Measurements from ENCODE around the gene MT2A. TPM values are rescaled to one million over a fixed set of nuclear protein-coding genes. Genes with fewer than 3 reads are reported as not detected.
"Not testable (repeated sequence)": the region's sequence is repeated elsewhere in the genome, so short reads cannot be mapped to it uniquely, and the experiment has no call there.

The MT2A gene
- total RNA-seq, 4 donors from 2014 or later: 301 to 1,668 (median 935) TPM

- no peak for TF ChIP-seq CTCF (IDR thresholded peaks at IDR 0.05)
- DNase-seq (ENCODE audit: low spot score) (no peak), ATAC-seq (ENCODE audit: low FRiP score) (no peak)
These were observed 36.9 kb upstream of the MT2A start for GRCh38 chr16:56571525-56571924.

GRCh38 chr16:56574625-56575024, 33.8 kb upstream of the MT2A start:
- DNase-seq (ENCODE audit: low spot score) (no peak), ATAC-seq (ENCODE audit: low FRiP score) (no peak)
- no peak for TF ChIP-seq CTCF (IDR thresholded peaks at IDR 0.05)

- DNase-seq (ENCODE audit: low spot score) (peak; percentile 53), ATAC-seq (ENCODE audit: low FRiP score) (peak; percentile 87)
- TF ChIP-seq CTCF (IDR thresholded peaks at IDR 0.05): peak in 2 of 3 donors; percentile 13 to 16
These were observed 31.6 kb upstream of the MT2A start for GRCh38 chr16:56576585-56577299.

GRCh38 chr16:56577300-56577625, 31.1 kb upstream of the MT2A start:
- DNase-seq (ENCODE audit: low spot score): no peak
- ATAC-seq (ENCODE audit: low FRiP score): no peak
- TF ChIP-seq CTCF (IDR thresholded peaks at IDR 0.05): no peak

DNA sequence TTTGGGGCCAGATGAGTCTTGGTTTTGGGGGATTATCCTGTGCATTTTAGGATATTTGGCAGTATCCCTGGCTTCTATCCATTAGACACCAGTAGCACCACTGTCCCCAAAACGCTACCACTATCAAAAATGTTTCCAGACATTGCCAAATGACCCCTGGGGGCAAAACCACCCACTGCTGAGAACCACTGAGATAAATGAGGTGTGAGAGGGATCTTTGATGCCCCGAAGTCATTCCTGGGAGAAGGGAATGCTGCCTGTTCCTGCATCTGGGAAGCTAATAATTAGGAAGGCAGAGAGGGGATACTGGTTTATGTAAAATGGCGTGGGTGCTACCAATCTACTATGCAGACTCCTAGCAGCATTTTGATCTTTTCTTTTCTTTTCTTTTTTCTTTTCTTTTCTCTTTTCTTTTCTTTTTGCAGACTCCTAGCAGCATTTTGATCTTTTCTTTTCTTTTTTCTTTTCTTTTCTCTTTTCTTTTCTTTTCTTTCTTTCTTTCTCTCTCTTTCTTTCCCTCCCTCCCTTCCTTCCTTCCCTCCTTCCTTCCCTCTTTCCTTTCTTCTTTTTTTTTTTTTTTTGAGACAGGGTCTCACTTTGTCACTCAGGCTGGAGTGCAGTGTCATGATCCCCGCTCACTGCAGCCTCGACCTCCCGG, 27.9 kb upstream of the MT2A start:
- ATAC-seq (ENCODE audit: low FRiP score): no peak
- DNase-seq (ENCODE audit: low spot score): no peak
- TF ChIP-seq CTCF (IDR thresholded peaks at IDR 0.05): no peak

- not testable (repeated sequence) for ATAC-seq (ENCODE audit: low FRiP score); DNase-seq (ENCODE audit: low spot score)
These were observed 25.5 kb upstream of the MT2A start for GRCh38 chr16:56582911-56583310.

GRCh38 chr16:56583351-56584168, 24.8 kb upstream of the MT2A start:
- ATAC-seq (ENCODE audit: low FRiP score) (no peak), DNase-seq (ENCODE audit: low spot score) (no peak)
- no peak for TF ChIP-seq CTCF (IDR thresholded peaks at IDR 0.05)
